ENCODE measurements around the gene DGKD. TPM values are rescaled to one million over a fixed set of nuclear protein-coding genes. Genes with fewer than 3 reads are reported as not detected.

Gene DGKD
- polyA plus RNA-seq, 4 donors = 23.2 to 30.8 (median 24.4) TPM

- DNase-seq (ENCODE audit: low read depth in 4 of 4, low spot score in 3 of 4) = no peak
Measured at GRCh38 chr2:233408366-233409285, 54.3 kb downstream of the DGKD start.

GRCh38 chr2:233409286-233409991, 55.1 kb downstream of the DGKD start:
- no peak for DNase-seq (ENCODE audit: low read depth in 4 of 4, low spot score in 3 of 4)

- no peak for DNase-seq (ENCODE audit: low read depth in 4 of 4, low spot score in 3 of 4)
Measured at GRCh38 chr2:233410196-233410760, 56.0 kb downstream of the DGKD start.

- DNase-seq (ENCODE audit: low read depth in 4 of 4, low spot score in 3 of 4) = no peak
Measured at GRCh38 chr2:233411162-233411561, 56.9 kb downstream of the DGKD start.

GRCh38 chr2:233412405-233412804, 58.1 kb downstream of the DGKD start:
- no peak for DNase-seq (ENCODE audit: low read depth in 4 of 4, low spot score in 3 of 4)

GRCh38 chr2:233413046-233413445, 58.8 kb downstream of the DGKD start:
- DNase-seq (ENCODE audit: low read depth in 4 of 4, low spot score in 3 of 4) = no peak

- DNase-seq (ENCODE audit: low read depth in 4 of 4, low spot score in 3 of 4) = no peak
Measured at GRCh38 chr2:233413559-233414272, 59.4 kb downstream of the DGKD start.

GRCh38 chr2:233414273-233414654, 60.0 kb downstream of the DGKD start:
- no peak for DNase-seq (ENCODE audit: low read depth in 4 of 4, low spot score in 3 of 4)

- DNase-seq (ENCODE audit: low read depth in 4 of 4, low spot score in 3 of 4) = no peak
Measured at GRCh38 chr2:233414777-233415570, 60.7 kb downstream of the DGKD start.

GRCh38 chr2:233416199-233416598, 61.9 kb downstream of the DGKD start:
- no peak for DNase-seq (ENCODE audit: low read depth in 4 of 4, low spot score in 3 of 4)

GRCh38 chr2:233416706-233417105, 62.4 kb downstream of the DGKD start:
- no peak for DNase-seq (ENCODE audit: low read depth in 4 of 4, low spot score in 3 of 4)

GRCh38 chr2:233417282-233417681, 63.0 kb downstream of the DGKD start:
- DNase-seq (ENCODE audit: low read depth in 4 of 4, low spot score in 3 of 4) = no peak

- no peak for DNase-seq (ENCODE audit: low read depth in 4 of 4, low spot score in 3 of 4)
Measured at GRCh38 chr2:233418052-233418760, 63.9 kb downstream of the DGKD start.

- no peak for DNase-seq (ENCODE audit: low read depth in 4 of 4, low spot score in 3 of 4)
Measured at GRCh38 chr2:233418761-233419546, 64.7 kb downstream of the DGKD start.

GRCh38 chr2:233419602-233420391, 65.5 kb downstream of the DGKD start:
- no peak for DNase-seq (ENCODE audit: low read depth in 4 of 4, low spot score in 3 of 4)

- DNase-seq (ENCODE audit: low read depth in 4 of 4, low spot score in 3 of 4) = no peak
Measured at GRCh38 chr2:233421091-233421816, 67.0 kb downstream of the DGKD start.

GRCh38 chr2:233422050-233422639, 67.9 kb downstream of the DGKD start:
- DNase-seq (ENCODE audit: low read depth in 4 of 4, low spot score in 3 of 4) = no peak
